NT2/D1 (cell line): ENCODE measurements around the gene MPZ.
"Not testable (repeated sequence)": the region's sequence is repeated elsewhere in the genome, so short reads cannot be mapped to it uniquely, and the experiment has no call there.

ENCODE experiments used
- DNase-seq: peaks from one replicate; pipeline ENCODE4 v3.0.0-alpha.2; 2011; ENCODE audit warnings: low read depth, low spot score
- H3K27me3 ChIP-seq: 2 replicates; pipeline ENCODE4 v1.6.0; 2011; ENCODE audit warnings: mild to moderate bottlenecking; ENCODE audit not compliant: insufficient read length, insufficient read depth
- H3K36me3 ChIP-seq: 2 replicates; pipeline ENCODE4 v1.6.1; 2011; ENCODE audit warnings: mild to moderate bottlenecking, low read length, mixed read lengths; ENCODE audit not compliant: insufficient read depth, insufficient read length
- H3K4me1 ChIP-seq: 2 replicates; pipeline ENCODE4 v1.5.1; 2011; ENCODE audit not compliant: insufficient read depth, insufficient read length
- H3K4me3 ChIP-seq: 2 replicates; pipeline ENCODE4 v1.5.1; 2011; ENCODE audit warnings: low read depth; ENCODE audit not compliant: insufficient read length
- H3K9ac ChIP-seq: 2 replicates; pipeline ENCODE4 v1.6.0; 2011; ENCODE audit warnings: low read depth; ENCODE audit not compliant: insufficient read length
- H3K9me3 ChIP-seq: 2 replicates; pipeline ENCODE4 v1.5.1; 2011; ENCODE audit warnings: mild to moderate bottlenecking, low read length; ENCODE audit not compliant: insufficient read depth
- SUZ12 ChIP-seq: IDR thresholded peaks from 2 replicates; pipeline ENCODE4 v1.6.1; 2011; ENCODE audit not compliant: insufficient read length, insufficient read depth; ENCODE audit errors: extremely low read depth
- YY1 ChIP-seq: IDR thresholded peaks from 2 replicates; pipeline ENCODE4 v1.6.1; 2011; ENCODE audit not compliant: insufficient read length, insufficient read depth
- ZNF274 ChIP-seq: IDR thresholded peaks from 2 replicates; pipeline ENCODE4 v1.6.1; 2011; ENCODE audit warnings: mild to moderate bottlenecking, low read depth, low read length

MPZ gene

DNA sequence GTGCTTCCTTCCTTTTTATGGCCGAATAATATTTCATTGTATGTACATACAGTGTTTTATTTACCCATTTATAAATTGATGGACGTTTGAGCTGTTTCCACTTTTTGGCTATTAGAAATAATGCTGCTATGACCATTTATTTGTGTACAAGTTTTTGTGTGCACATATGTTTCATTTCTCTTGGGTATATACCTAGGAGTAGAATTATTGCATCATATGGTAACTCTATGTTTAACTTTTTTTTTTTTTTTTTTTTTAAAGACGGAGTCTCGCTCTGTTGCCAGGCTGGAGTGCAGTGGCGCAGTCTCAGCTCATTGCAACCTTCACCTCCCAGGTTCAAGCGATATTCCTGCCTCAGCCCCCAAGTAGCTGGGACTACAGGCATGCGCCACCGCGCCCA is 23.4 kb upstream of the MPZ start:
- Histone ChIP-seq H3K4me3 (no peak overlapping the region), H3K9ac (no peak overlapping the region), H3K27me3 (no peaks in the 10 kb centered on the region), H3K9me3 (no peaks in the 10 kb centered on the region), H3K4me1 (no peaks in the 10 kb centered on the region), H3K36me3 (peaks cover 93% of the 10 kb centered on the region)
- DNase-seq, result no peak
- TF ChIP-seq ZNF274 (no peak), YY1 (no peak), SUZ12 (no peak)

DNA sequence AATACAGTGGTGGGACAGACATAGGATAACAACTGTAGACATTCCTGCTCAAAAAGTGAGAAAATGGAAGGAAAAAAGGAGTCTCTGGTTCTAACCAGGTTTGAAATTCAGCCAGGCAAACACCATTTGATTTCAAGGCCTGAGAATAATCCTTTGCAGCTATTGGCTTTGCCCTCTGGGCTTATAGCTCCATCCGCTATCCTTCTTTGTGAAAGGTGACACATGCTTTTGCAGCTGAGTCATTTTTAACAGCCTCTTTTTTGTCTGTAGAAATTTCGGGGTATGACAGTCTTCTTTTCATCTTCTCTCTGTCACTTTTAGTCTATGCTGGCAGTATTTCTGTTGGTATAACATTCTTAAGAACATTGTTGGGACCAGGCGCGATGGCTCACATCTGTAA is 20.6 kb upstream of the MPZ start:
- Histone ChIP-seq H3K9me3 (no peaks in the 10 kb centered on the region), H3K4me3 (no peak overlapping the region), H3K9ac (no peak overlapping the region), H3K36me3 (peaks cover 91% of the 10 kb centered on the region), H3K4me1 (no peaks in the 10 kb centered on the region), H3K27me3 (no peaks in the 10 kb centered on the region)
- TF ChIP-seq ZNF274 (no peak), SUZ12 (no peak), YY1 (no peak)
- no peak for DNase-seq

GRCh38 chr1:161324020-161324419 is 14.3 kb upstream of the MPZ start:
- no peaks in the 10 kb centered on the region for H3K27me3 ChIP-seq
- no peaks in the 10 kb centered on the region for H3K4me1 ChIP-seq
- no peak overlapping the region for H3K9ac ChIP-seq
- DNase-seq, result no peak
- no peak for TF ChIP-seq ZNF274
- TF ChIP-seq YY1, result no peak
- TF ChIP-seq SUZ12, result no peak
- H3K36me3 ChIP-seq, result peaks cover 69% of the 10 kb centered on the region
- H3K4me3 ChIP-seq, result no peak overlapping the region
- no peaks in the 10 kb centered on the region for H3K9me3 ChIP-seq

DNA sequence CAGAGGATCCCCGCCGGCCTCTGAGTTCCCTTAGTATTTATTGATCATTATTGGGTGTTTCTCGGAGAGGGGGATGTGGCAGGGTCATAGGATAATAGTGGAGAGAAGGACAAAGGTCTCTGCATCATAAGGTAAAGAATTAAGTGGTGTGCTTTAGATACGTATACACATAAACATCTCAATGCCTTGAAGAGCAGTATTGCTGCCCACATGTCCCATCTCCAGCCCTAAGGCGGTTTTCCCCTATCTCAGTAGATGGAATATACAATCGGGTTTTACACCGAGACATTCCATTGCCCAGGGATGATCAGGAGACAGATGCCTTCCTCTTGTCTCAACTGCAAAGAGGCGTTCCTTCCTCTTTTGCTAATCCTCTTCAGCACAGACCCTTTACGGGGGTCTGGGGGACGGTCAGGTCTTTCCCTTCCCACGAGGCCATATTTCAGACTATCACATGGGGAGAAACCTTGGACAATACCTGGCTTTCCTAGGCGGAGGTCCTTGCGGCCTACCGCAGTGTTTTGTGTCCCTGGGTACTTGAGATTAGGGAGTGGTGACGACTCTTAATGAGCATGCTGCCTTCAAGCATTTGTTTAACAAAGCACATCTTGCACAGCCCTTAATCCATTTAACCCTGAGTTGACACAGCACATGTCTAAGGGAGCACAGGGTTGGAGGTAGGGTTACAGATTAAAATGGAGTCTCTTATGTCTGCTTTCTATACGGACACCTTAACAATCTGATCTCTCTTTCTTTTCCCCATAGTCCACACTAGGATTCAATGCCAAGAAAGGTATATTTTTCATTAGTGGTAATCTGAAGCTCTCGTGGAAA is 6.3 kb upstream of the MPZ start:
- Histone ChIP-seq H3K36me3 (peaks cover 21% of the 10 kb centered on the region), H3K4me3 (peak overlapping the region; percentile 16), H3K9ac (peak overlapping the region; percentile 46)
- H3K4me1 ChIP-seq, H3K9me3 ChIP-seq, H3K27me3 ChIP-seq: not testable (repeated sequence)
- peak; percentile 36 for DNase-seq

DNA sequence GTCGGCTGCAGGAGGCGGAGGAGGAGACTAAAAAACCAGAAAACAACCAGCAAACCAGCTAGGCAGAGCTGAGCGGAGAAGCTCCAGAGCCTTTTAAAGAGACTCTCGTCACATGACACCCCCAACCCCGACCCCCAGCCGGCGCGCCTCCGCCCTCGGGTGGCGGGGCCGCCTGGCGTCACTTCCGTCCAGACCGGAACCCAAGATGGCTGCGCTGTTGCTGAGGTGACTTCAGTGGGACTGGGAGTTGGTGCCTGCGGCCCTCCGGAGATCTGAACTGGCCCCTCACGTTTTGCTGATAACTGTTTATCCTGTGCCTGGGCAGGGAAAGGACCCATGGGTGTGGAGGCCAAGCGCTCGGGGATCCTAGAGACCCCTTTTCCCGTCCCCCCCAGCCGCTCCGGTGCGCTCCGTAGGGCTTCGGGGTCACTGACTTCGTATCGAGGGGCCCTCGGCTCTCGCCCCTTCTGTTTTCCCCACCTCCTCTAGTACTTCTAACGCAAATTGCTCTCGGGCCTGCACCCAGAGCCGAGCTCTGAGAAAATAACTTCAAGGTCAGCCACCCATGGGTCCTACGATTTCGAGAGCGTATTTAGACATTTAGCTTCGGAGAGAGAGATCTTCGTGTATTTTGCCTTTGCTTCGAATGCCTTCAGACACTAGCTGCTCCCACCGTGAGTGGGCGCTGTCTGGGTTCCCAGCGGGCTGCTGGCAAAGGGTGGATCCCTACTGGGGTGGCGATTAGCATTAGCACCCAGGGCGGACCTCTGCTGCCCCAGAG is 4.6 kb upstream of the MPZ start, which contains the start of gene SDHC:
Gene SDHC (plus strand): TSS at position 181 of the 781 bp plus-strand sequence. CDS start 25 bp downstream, at position 206.
- Histone ChIP-seq H3K4me3 (peak within 1 kb of the TSS; percentile 97), H3K9me3 (no peaks in the 10 kb centered on the region), H3K9ac (peak within 1 kb of the TSS; percentile 99), H3K27me3 (no peaks in the 10 kb centered on the region), H3K36me3 (peaks cover 14% of the 10 kb centered on the region), H3K4me1 (peaks cover 2% of the 10 kb centered on the region)
- peak; percentile 95 for DNase-seq
- no peak for TF ChIP-seq SUZ12
- TF ChIP-seq YY1, result peak; percentile 86

DNA sequence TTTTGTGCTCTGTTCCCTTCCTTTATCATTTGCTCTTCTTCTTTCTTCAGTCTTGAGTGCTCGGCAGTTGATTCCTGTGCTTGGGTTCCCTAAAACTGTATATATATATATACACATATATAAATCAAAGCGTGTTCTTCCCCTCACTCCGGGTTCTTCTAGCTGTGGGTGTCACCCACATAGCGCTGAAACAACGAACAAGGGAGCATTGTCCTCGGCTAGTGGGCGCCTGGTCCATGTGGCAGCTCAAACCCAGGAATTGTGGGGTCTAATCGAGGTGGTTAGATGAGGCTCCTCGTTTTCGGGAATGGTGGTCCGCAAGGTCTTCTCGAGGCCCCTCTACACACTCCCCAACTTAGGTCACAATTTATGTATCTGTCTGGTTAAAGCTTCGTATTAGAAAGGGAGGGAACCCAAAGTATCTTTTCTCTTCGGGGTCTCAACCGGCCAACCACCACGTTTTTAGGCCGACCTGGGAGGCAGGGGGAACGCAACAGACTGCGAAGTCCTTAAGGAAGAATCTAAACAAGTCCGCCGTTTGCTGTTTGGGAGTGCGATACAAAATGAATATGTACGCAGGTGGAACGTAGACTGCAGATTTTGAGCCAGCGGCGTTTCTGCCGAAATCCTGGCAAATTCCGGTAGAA is 3.9 kb upstream of the MPZ start:
- Histone ChIP-seq H3K9me3 (no peaks in the 10 kb centered on the region), H3K4me1 (peaks cover 2% of the 10 kb centered on the region), H3K36me3 (peaks cover 7% of the 10 kb centered on the region), H3K27me3 (no peaks in the 10 kb centered on the region), H3K4me3 (peak overlapping the region; percentile 97), H3K9ac (peak overlapping the region; percentile 99)
- no peak for TF ChIP-seq ZNF274
- no peak for TF ChIP-seq SUZ12
- TF ChIP-seq YY1, result no peak
- no peak for DNase-seq

GRCh38 chr1:161311595-161312181 is 1.9 kb upstream of the MPZ start:
- H3K9ac ChIP-seq, result no peak overlapping the region
- H3K4me3 ChIP-seq, result no peak overlapping the region
- H3K4me1 ChIP-seq, result peaks cover 5% of the 10 kb centered on the region
- no peaks in the 10 kb centered on the region for H3K27me3 ChIP-seq
- H3K36me3 ChIP-seq, result no peaks in the 10 kb centered on the region
- TF ChIP-seq YY1 (no peak), SUZ12 (no peak), ZNF274 (no peak)
- no peak for DNase-seq
- H3K9me3 ChIP-seq, result no peaks in the 10 kb centered on the region
